HG03064 (cell line): ENCODE results near the gene FAM204A.

Experiments used
- ATAC-seq: cut with Tn5 transposase; IDR thresholded peaks from one replicate; pipeline ENCODE4 v1.9.1; 2021; ENCODE audit warnings: low read depth; ENCODE audit not compliant: unreplicated experiment

FAM204A gene

DNA sequence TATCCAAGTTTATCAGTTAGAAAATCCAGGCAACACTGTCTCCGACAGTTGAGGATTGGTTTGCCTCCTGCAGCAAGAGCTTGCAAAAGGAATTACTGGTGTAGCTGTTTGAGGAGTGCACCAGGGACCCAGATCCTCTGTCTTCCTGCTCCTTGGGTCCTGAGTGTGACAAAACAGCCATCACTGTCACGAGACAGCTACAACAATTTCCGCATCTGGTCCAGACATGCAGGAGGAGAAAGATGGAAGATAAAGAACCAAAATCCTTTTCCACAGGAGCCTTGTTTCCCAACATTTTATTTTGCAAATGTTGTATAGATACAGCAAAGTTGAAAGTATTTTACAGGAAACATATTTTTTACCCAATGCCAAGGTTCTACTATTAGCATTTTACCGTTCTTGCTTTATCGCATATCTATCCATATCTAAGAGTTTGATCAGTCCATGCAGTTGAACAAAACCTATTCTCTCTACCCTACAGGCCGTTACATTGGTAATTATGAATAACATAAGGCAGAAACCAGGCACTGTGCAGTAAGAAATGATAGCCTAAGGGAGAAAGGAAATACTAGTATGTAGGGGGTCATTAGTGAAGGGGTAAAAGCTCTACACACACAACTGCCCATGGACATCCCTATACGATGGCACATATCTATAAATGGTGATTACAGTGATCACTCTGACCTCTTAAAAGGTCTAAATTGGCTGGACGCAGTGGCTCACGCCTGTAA, 54.9 kb downstream of the FAM204A start:
- ATAC-seq, result no peak

DNA sequence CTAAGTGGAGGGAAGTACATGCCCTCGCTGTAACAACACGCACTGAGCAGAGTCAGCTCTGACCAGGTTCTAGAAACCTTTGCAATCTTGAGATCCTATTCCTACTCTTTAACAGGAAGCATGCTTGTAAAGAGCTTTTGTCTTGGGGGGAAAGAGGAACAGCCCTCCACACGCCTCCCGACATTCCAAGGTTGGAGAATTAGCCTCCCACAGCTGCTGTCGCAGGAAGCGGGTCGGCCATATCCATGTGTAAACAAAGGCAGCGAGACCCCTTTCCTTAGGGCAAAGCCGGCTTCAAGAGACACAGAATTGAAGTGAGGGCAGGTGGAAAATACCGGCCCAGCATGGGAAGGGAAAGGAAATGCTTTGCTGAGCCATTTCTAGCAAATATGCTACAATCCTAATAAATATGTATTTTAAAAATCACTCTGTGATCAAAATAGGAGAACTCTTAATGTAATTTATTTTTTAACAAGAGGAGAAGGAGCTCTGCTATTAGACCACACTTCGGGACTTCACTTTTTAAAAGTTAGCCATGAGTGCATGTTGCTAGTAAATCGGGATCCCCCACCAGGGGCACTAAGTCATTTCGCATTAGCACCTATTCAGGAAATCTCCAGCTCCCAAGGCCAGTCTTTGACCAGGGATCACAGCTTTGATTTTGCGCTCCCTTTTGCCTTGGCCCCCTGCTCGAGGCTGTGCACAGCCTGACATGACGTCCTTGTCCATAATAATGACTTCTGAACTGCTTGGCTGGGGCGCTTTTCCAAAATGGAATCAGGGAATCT, 55.9 kb downstream of the FAM204A start:
- no peak for ATAC-seq

DNA sequence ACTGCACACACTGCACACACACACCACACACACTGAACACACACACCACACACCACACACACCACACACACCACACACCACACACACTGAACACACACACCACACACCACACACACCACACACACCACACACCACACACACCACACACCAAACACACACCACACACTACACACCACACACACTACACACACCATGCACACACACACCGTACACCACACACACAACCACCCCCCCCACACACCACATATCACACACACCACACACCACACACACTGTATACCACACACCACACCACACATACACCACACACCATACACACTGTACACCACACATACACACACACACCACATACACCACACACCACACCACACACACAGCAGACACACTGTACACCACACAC, 59.5 kb downstream of the FAM204A start:
- ATAC-seq, result no peak

DNA sequence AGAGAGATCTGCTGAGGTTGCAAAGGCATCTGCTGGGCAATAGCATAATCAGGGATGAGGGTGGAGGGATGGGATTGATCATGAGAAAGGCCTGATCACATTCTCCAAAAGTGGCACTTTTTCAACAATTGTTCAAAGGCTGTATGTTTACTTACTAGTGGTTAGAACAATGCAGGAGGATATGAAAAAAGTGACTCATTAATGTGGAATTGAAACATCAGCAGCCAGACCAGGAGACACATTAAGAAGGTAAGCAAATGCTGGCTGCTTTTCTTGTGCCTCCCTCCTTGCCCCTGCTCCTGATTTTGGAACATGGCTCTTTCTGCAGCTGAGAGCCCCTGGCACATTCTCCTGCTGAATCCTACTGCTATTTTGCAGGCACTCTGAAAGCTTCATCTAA, 63.5 kb downstream of the FAM204A start:
- no peak for ATAC-seq

DNA sequence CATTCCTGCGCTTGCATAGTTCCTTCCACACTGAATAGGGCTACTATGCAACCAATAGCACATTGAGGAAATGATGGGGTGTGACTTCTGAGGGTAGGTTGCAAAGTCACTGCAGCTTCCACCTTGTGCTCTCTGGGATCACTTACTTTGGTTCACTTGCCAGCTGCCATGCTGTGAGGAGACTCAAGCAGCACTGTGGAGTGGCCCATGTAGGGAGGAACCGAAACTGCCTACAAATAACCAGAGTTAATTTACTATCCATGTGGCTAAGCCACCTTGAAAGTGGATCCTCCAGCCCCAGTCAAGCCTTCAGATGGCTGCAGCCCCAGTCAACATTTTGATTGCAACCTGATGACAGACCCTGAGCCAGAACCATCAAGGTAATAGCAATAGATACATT, 64.3 kb downstream of the FAM204A start:
- no peak for ATAC-seq

DNA sequence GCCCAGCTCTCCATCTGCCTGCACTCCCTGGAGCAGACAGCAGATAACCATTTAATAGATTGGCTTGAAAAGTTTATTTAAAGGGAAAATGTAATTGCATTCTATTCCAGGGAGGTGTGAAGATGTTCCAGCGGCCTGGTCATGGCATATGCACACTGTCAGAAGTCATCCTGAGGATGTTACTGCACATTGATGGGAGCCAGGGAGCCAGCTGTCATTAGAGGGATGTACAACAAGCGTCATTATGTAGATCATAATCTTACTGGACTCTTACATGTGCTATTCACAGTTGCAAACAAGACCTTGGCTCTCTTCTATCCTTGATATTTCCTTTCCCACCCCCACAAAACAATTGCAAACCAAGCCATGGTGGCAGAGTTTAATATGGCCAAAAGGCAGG, 65.4 kb downstream of the FAM204A start:
- ATAC-seq, result no peak

DNA sequence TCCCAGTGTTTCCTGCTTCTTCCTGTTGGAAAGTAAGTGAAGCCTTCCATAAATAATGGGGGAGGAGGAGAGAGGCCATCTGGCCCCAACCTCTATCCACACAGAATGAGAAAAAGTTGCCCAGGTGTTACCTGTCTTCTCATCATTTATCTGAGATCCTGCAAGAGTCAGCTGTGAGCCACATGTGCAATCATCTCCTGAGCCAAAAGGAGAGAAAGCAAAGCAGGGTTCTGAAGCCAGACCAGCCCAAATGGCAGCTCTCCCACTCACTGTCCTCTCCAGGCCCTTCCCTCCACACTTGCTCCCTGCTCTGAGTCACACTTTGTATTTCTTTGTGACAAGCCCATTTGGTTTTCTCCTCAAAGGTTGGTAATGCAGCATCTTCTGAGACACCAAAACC, 65.9 kb downstream of the FAM204A start:
- ATAC-seq, result no peak

DNA sequence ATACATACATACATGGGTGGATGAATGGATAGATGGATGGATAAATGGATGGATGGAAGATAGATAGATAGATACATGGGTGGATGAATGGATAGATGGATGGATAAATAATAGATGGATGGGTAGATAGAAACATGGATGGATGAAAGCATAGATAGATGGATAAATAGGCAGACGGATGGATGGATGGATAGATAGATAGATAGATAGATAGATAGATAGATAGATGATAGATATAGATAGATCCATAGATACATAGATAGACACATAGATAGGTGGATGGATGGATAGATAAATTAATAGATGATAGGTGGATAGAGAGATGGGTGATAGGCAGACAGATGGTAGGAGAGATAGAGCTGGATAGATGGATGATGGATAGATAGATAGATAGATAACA, 68.5 kb downstream of the FAM204A start:
- ATAC-seq, result no peak

DNA sequence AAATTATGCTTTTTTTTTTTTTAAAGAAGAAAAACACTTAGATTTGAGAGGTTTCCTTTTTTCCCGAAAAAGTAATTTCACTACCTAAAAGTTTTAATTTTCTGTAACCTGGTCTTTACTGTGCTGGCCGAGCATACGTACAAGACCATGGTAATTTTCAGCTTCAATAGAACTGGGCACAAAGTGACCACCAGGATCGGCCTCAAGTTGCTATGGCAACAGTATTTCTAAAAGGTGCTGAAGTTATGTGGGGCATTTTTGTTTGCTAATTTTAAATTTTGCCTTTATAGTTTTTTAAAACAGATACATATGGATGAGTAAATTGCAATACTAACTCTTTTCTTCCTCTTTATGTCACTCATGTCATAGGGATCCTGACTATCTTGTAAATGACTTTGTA, 69.4 kb downstream of the FAM204A start:
- no peak for ATAC-seq

DNA sequence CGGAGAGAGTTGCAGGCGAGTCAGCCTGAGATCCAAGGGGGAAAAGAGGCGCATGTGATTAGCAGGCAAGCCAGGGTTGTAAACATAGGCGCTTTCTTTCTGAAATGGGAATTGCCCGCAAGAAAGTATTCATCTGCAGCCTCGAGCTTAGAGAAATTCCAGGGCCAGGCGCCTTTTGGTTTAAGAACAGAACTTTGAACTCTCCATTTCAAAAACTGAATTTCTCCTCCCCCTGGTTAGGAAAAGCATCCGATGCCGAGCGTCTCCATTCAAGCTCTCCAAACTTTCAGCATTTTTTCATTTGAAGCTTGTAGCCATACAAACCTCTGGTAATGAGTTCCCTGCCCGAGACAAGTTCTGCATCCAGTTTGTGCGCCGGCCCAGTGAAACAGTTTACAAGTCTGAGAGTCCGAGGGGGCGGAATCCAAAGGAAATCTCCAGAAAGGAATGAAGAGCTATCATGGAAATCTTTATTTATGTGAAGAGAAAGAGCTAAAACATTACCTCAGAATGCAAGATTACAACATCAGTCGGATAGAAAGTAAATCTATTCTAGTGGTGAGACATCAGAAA, 69.9 kb downstream of the FAM204A start:
- no peak for ATAC-seq

DNA sequence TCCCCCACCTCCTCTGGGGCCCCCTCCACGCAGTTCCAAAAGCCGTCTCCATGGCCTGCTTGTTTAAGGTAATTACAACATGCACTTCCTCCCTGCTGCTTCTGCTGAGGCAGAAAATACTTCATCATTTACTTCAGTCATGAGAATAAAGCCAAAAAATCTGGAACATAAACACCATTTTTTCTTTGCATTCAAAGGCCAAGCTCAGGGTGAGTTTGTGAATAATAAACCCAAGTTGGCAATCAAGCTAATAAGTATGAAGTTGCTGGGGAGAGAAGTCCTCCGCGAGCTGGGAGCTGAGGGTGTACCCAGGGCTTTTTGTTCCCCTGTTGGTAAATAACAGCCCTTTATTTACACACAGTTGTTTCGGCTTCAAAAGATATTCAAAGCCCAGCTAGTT, 70.5 kb downstream of the FAM204A start:
- ATAC-seq, result no peak

DNA sequence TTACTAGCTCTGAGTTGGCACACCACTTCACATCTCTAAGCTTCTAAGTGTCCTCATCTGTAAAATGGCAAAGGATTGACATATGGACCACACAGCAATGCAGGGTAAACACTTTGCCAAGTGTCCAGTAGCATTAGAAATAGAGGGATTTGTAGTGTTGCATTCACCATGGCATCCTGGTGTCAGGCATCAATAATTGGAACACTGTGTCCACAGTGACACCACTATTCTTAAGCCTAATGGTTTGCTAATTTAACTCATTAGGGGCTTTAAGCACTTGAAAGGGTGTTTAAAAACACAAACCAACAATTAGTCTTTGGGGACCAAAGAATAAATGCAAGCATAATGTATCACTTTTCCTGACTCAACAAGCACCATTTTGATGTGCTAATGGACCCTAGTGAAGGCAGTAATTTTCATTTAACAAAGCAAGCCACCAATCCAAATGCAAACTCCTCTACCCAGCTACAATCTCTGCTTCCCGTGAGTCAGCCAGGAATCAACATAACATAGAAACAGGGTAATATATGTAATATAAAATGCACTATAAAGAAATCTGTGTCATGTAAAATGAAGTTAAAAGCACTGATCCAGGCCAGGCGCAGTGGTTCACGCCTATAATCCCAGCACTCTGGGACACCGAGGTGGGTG, 75.9 kb downstream of the FAM204A start:
- no peak for ATAC-seq

DNA sequence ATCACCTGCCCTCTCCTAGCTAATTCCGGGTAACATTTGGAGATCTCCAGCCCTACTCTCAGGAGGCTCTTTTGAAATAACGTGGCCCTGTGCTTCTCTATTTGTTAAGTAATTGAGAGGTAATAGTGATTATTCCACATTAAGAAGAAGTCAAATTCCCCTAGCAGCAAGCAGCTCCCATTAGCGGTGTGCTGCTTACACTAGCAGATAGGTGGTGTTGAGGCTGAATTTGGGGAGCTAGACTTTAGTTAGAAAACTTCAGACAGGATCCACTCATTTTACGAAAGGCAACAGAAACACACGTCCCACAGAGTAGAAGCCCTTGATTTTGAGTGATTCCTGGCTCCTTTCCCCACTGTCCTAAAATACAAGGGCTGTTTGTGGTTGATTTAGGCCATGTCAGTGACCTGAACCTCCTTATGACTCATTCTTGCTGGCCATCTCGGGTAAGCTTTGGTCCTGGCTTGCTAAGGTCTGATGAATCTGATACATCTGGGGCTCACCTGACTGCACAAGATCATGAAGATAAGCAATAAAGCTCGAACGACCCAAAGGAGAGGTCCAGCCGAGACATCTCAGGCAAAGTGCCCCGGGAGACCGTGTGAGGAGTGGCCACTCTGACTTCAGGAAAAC, 77.2 kb downstream of the FAM204A start:
- no peak for ATAC-seq

DNA sequence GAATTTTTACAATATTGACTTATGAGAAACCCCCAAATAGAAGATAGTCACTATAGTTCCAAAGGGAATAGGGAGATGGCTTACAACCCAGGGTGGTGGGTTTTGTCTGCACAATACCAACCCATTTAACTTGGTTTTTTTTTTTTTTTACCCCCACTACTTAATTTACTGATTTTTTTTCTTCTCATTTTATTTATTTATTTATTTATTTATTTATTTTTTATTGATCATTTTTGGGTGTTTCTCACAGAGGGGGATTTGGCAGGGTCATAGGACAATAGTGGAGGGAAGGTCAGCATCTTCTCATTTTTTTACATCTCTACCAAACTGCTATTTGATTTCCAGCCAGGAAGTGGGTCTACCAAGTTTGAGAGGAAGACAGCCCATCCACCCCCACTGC, 77.9 kb downstream of the FAM204A start:
- no peak for ATAC-seq

DNA sequence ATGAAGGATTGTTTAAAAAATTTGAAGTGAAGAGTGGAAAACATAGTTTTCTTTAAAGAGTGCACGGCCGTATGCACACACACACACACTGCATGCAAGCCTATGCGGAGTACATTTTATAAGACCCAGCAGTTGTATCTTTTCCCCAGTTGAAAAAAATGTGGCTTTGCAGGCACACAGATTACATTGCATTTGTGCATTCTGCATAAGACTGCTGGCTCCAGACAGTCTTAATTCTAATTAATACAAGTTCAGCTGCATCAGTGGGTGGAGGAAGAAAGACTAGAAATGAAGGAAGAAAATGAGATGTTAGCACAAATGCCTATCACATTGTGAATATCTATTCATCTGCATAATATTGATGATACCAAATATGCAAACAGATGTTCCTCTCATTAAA, 79.6 kb downstream of the FAM204A start:
- no peak for ATAC-seq

DNA sequence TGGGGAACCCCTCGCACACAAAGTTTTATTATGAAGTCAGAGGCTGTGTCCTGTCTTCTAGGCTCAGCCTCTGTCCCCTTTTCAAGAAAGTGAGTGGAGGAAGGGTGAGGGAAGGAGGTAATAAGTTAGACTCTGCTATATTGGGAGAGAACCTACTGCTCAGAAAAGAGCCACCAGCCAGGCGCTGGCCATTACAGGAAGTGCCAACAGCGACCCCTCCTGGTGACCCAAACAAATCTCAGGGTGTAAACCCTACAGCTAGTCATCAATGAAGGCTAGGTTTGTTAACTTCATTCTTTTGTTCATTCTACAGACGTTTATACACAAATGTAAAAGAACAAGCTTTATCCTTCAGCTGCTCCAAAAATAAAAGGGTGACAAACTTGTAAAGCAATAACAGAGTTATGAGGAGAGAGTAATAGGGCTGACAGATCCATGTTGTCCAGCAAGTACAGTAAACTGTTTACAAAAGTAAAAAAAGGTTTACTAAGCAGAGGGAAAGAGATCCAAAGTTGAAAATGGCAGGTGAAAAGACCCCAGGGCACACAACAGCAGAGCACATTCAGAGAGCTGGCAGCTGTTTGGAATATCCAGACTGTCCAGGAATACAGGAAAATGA, 82.7 kb downstream of the FAM204A start:
- no peak for ATAC-seq

DNA sequence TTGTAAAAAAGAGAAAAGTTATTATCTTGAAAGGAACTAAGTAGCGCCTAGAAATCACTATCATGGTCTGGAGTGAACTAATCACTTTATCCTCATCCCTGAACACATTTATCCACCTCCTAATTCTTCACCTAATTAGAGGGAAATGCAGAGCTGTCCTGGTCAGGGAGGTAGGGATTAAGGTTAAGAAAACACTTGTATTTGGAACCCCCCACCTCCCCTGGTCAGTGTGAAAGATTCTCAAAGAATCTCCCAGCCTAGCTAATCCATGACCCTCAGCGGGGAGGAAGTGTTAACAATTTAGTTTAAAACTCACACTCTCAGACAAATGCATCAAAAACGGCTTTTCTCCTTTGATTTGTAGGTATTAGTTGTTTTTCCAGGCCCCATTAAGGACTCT, 83.8 kb downstream of the FAM204A start:
- no peak for ATAC-seq

DNA sequence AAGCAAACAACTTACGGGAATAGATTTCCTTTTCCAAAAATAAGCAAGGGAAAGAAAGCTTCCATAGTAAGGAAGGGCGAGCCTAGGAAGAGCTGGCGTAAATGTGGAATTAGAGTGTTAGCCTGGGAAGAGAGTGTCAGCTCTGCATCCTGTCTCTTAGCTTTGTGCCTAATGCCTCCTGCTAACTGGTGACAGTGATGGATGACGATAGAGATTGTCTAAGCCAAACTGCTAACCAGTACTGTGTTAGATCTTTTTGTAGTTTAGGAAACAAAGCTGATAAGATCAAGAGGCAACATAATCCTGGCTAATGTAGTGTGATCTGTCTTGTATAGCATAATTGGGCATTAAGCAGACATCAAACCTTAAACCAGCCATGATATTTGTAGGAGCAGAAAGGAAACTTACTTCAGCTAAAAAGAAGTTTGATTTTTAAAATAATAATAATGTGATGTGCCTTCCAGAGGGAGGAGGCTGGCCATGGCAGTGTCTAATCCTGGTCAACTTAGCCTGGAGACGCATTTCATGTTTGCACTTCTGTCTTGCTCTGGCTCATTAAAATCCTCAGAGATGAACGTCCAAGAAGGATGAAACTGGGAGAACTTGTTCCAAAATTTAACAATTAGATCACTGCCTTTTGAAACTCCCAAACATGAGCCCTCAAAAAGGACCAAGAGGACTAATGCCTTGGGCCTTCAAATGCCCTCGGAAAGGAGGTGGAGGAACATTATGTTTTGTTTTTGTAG, 85.1 kb downstream of the FAM204A start:
- ATAC-seq, result no peak

DNA sequence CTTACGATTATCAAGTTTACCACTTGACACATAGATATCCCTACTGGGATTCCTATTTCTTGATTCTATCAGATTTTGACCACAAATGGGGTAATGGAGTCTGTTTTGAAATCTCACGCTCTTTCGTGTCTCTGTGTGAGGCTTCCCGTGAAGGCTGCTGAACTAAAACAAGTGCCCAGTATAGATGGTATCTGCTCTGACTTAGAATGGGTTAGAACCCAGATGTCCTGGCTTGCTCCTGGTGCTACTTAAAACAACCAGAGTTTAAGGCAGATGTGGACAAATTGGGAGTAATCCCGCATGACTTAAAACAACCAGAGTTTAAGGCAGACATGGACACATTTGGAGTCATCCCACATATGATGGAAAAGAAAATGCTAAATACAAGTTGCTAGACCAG, 85.9 kb downstream of the FAM204A start:
- no peak for ATAC-seq

DNA sequence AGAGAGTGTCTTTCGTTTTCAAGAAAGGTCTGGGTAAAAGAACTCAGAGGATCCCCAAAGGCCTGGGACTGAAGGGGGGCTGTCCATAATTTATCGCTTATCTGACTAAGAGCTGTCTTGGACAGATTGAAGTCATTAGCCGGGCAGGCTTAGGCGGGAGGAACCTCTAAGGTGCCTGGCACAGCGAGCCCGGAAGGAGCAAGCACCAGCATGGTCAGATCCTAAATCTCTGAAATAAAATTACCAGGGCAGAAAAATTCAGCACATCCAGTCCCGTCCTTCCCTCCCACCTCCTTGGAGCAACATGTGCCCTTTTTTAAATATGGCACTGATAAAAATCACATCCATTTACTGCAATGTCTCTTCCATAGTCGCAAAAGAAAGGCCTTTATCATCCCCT, 86.8 kb downstream of the FAM204A start:
- no peak for ATAC-seq
